Activated CD4-positive, alpha-beta memory T cell treated with anti-CD3 and anti-CD28 coated beads, Interleukin-2, amount 10 ng/mL, durations not matched to agents 7 days and 5 days (primary cell): ENCODE data around the gene CPPED1. TPM values are rescaled to one million over a fixed set of nuclear protein-coding genes. Genes with fewer than 3 reads are reported as not detected.
A peak's percentile ranks its signal among the peaks of the same experiment; 100 is the strongest.

Source experiments
- CTCF ChIA-PET: fragments of 350-600 bp; sonication (Branson Sonifier 250); formaldehyde crosslinking; loops from one replicate; lab custom pipeline; 2021; ENCODE audit warnings: antibody characterized with exemption, inconsistent platforms; lab: Charles Lee
- POLR2A ChIA-PET: fragments of 350-600 bp; sonication (Branson Sonifier 250); formaldehyde crosslinking; loops from one replicate; lab custom pipeline; 2021; ENCODE audit warnings: antibody characterized with exemption; lab: Charles Lee
- DNase-seq: peaks from one replicate; pipeline ENCODE4 v3.0.0-alpha.2; 2020
- H3K27ac Mint-ChIP-seq: one replicate; pipeline ENCODE4 v1.8.0; 2021; ENCODE audit warnings: mild to moderate bottlenecking, mixed read lengths
- H3K27me3 Mint-ChIP-seq: one replicate; pipeline ENCODE4 v1.8.0; 2021; ENCODE audit warnings: mixed read lengths
- H3K36me3 Mint-ChIP-seq: one replicate; pipeline ENCODE4 v1.8.0; 2021; ENCODE audit warnings: low read depth, mixed read lengths
- H3K4me1 Mint-ChIP-seq: one replicate; pipeline ENCODE4 v1.8.0; 2021; ENCODE audit warnings: mixed read lengths
- H3K4me3 Mint-ChIP-seq: one replicate; pipeline ENCODE4 v1.8.0; 2021; ENCODE audit warnings: mild to moderate bottlenecking, mixed read lengths
- H3K9me3 Mint-ChIP-seq: one replicate; pipeline ENCODE4 v1.8.0; 2021; ENCODE audit warnings: mixed read lengths
- total RNA-seq, 2 experiments: library from RNA; stranded (reverse); gene quantifications; one replicate each; pipeline ENCODE4 v1.2.3, GENCODE V29; 2021

The CPPED1 gene
- total RNA-seq, 2 experiments from 2014 or later = 26.1 to 27.0 TPM

GRCh38 chr16:12627394-12627793, 176.3 kb downstream of the CPPED1 start:
- Mint-ChIP-seq H3K9me3 (no peaks in the 10 kb centered on the region), H3K4me3 (no peak overlapping the region), H3K4me1 (no peaks in the 10 kb centered on the region), H3K27ac (no peak overlapping the region), H3K36me3 (no peaks in the 10 kb centered on the region), H3K27me3 (peaks cover 2% of the 10 kb centered on the region)
- CTCF ChIA-PET = no interaction called here
- no peak for DNase-seq
- POLR2A ChIA-PET = no interaction called here

- POLR2A ChIA-PET = no interaction called here
- Mint-ChIP-seq H3K4me3 (no peak overlapping the region), H3K9me3 (no peaks in the 10 kb centered on the region), H3K4me1 (no peaks in the 10 kb centered on the region), H3K36me3 (no peaks in the 10 kb centered on the region), H3K27ac (no peak overlapping the region), H3K27me3 (peaks cover 2% of the 10 kb centered on the region)
- no peak for DNase-seq
- CTCF ChIA-PET = no interaction called here
These were observed 177.3 kb downstream of the CPPED1 start for GRCh38 chr16:12626411-12626810.

- DNase-seq = no peak
- Mint-ChIP-seq H3K9me3 (no peaks in the 10 kb centered on the region), H3K27me3 (no peaks in the 10 kb centered on the region), H3K4me3 (no peak overlapping the region), H3K36me3 (no peaks in the 10 kb centered on the region), H3K4me1 (no peaks in the 10 kb centered on the region), H3K27ac (no peak overlapping the region)
- ChIA-PET POLR2A (no interaction called here), CTCF (no interaction called here)
These were observed 178.0 kb downstream of the CPPED1 start for GRCh38 chr16:12625716-12626115.

GRCh38 chr16:12625068-12625467, 178.6 kb downstream of the CPPED1 start:
- CTCF ChIA-PET = no interaction called here

GRCh38 chr16:12620150-12620549, 183.5 kb downstream of the CPPED1 start:
- ChIA-PET POLR2A (no interaction called here), CTCF (no interaction called here)
- Mint-ChIP-seq H3K4me3 (no peak overlapping the region), H3K4me1 (peaks cover 16% of the 10 kb centered on the region), H3K36me3 (no peaks in the 10 kb centered on the region), H3K27ac (no peak overlapping the region), H3K9me3 (no peaks in the 10 kb centered on the region), H3K27me3 (no peaks in the 10 kb centered on the region)
- DNase-seq = no peak

More at GRCh38 chr16:12625068-12625467, 178.6 kb downstream of the CPPED1 start:
- no peak for DNase-seq
- POLR2A ChIA-PET = no interaction called here
- Mint-ChIP-seq H3K4me3 (no peak overlapping the region), H3K27me3 (no peaks in the 10 kb centered on the region), H3K9me3 (no peaks in the 10 kb centered on the region), H3K27ac (no peak overlapping the region), H3K36me3 (no peaks in the 10 kb centered on the region), H3K4me1 (no peaks in the 10 kb centered on the region)

- POLR2A ChIA-PET = no interaction called here
- Mint-ChIP-seq H3K4me3 (no peak overlapping the region), H3K27ac (no peak overlapping the region), H3K4me1 (peaks cover 21% of the 10 kb centered on the region), H3K27me3 (no peaks in the 10 kb centered on the region), H3K36me3 (no peaks in the 10 kb centered on the region), H3K9me3 (no peaks in the 10 kb centered on the region)
- CTCF ChIA-PET = no interaction called here
- no peak for DNase-seq
These were observed 185.2 kb downstream of the CPPED1 start for GRCh38 chr16:12618515-12618914.

- H3K4me1 Mint-ChIP-seq = peaks cover 30% of the 10 kb centered on the region
- ChIA-PET POLR2A (no interaction called here), CTCF (no interaction called here)
- H3K4me3 Mint-ChIP-seq = no peak overlapping the region
- DNase-seq = no peak
- H3K36me3 Mint-ChIP-seq = no peaks in the 10 kb centered on the region
- H3K27ac Mint-ChIP-seq = no peak overlapping the region
- peaks cover 1% of the 10 kb centered on the region for H3K27me3 Mint-ChIP-seq
- peaks cover 2% of the 10 kb centered on the region for H3K9me3 Mint-ChIP-seq
These were observed 186.3 kb downstream of the CPPED1 start for GRCh38 chr16:12617401-12617819.

- ChIA-PET POLR2A (no interaction called here), CTCF (no interaction called here)
- no peak for DNase-seq
- Mint-ChIP-seq H3K27ac (no peak overlapping the region), H3K36me3 (no peaks in the 10 kb centered on the region), H3K4me1 (peaks cover 30% of the 10 kb centered on the region), H3K27me3 (peaks cover 1% of the 10 kb centered on the region), H3K9me3 (peaks cover 3% of the 10 kb centered on the region), H3K4me3 (no peak overlapping the region)
These were observed 188.9 kb downstream of the CPPED1 start for GRCh38 chr16:12614662-12615278.

GRCh38 chr16:12613992-12614661, 189.6 kb downstream of the CPPED1 start:
- Mint-ChIP-seq H3K36me3 (no peaks in the 10 kb centered on the region), H3K4me1 (peaks cover 30% of the 10 kb centered on the region), H3K27ac (no peak overlapping the region), H3K9me3 (peaks cover 3% of the 10 kb centered on the region), H3K4me3 (no peak overlapping the region), H3K27me3 (peaks cover 1% of the 10 kb centered on the region)
- no peak for DNase-seq
- CTCF ChIA-PET = interaction anchor here (1.0 kb wide), 1 partner anchor 519 kb away, joined by 3 read pairs; no protein-coding TSS in a partner anchor
- POLR2A ChIA-PET = no interaction called here

- no peak overlapping the region for H3K4me3 Mint-ChIP-seq
- H3K9me3 Mint-ChIP-seq = peaks cover 3% of the 10 kb centered on the region
- no peak overlapping the region for H3K27ac Mint-ChIP-seq
- peak; percentile 19 for DNase-seq
- POLR2A ChIA-PET = no interaction called here
- CTCF ChIA-PET = interaction anchor here (1.0 kb wide), 1 partner anchor 518 kb away, joined by 3 read pairs; no protein-coding TSS in a partner anchor
- no peaks in the 10 kb centered on the region for H3K36me3 Mint-ChIP-seq
- peaks cover 28% of the 10 kb centered on the region for H3K4me1 Mint-ChIP-seq
- peaks cover 1% of the 10 kb centered on the region for H3K27me3 Mint-ChIP-seq
These were observed 190.3 kb downstream of the CPPED1 start for GRCh38 chr16:12613131-12613991.

GRCh38 chr16:12612598-12613101, 191.0 kb downstream of the CPPED1 start:
- Mint-ChIP-seq H3K27ac (no peak overlapping the region), H3K4me3 (no peak overlapping the region), H3K9me3 (peaks cover 3% of the 10 kb centered on the region), H3K4me1 (peaks cover 22% of the 10 kb centered on the region), H3K27me3 (peaks cover 1% of the 10 kb centered on the region), H3K36me3 (no peaks in the 10 kb centered on the region)
- no peak for DNase-seq
- CTCF ChIA-PET = no interaction called here
- POLR2A ChIA-PET = no interaction called here

- H3K4me3 Mint-ChIP-seq = no peak overlapping the region
- H3K27me3 Mint-ChIP-seq = peaks cover 1% of the 10 kb centered on the region
- ChIA-PET CTCF (no interaction called here), POLR2A (no interaction called here)
- no peak for DNase-seq
- H3K4me1 Mint-ChIP-seq = peaks cover 17% of the 10 kb centered on the region
- H3K36me3 Mint-ChIP-seq = no peaks in the 10 kb centered on the region
- no peak overlapping the region for H3K27ac Mint-ChIP-seq
- H3K9me3 Mint-ChIP-seq = peaks cover 3% of the 10 kb centered on the region
These were observed 191.6 kb downstream of the CPPED1 start for GRCh38 chr16:12611916-12612597.
